HG03378 (cell line): ENCODE results near the gene OTUD4.
"Not testable (repeated sequence)": the region's sequence is repeated elsewhere in the genome, so short reads cannot be mapped to it uniquely, and the experiment has no call there.

Experiments used
- ATAC-seq: cut with Tn5 transposase; IDR thresholded peaks from one replicate; pipeline ENCODE4 v1.9.1; 2021; ENCODE audit warnings: mild to moderate bottlenecking, moderate library complexity; ENCODE audit not compliant: unreplicated experiment

OTUD4 gene

DNA sequence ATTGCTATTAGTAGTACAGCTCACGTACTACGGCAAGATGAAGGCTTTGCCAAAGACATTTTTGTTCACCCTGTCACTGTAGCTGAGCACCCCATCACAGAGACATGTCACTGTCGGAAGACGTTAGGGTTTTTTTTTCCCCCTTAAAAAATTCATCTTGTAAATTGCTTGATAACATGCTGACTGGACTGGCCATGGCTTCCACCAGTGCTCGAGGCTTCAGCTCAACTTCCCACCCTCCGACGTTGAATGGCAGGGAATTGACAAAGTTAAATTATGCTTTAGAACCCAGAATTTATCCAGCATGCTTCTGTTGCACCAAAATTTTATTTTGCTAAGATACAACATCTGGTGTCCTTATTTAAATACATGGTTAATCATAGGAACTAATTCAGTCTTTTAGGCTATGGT lies 707 bp upstream of the OTUD4 start:
- ATAC-seq: no peak

DNA sequence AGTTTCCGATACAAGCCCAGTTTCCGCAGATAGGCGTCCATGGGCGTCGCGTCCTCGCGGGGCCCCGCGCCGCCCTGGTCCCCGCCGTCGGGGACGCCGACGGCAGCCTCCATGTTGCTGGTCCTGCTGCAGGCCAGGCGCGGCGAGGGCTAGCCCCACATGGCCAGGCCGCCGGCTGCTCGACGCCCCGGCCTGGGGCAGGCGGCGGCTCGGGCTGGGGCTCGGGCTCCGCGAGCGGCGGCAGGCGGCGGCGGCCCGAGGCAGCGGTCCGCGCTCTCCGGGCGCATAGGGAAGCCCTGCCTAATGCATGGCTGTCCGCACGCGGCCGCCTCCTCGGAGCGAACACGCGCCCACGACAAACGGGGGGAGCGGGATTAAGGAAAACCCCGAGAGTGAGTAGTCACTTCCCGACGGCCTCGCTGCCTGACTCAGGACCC lies 510 bp downstream of the OTUD4 start:
- not testable (repeated sequence) for ATAC-seq

DNA sequence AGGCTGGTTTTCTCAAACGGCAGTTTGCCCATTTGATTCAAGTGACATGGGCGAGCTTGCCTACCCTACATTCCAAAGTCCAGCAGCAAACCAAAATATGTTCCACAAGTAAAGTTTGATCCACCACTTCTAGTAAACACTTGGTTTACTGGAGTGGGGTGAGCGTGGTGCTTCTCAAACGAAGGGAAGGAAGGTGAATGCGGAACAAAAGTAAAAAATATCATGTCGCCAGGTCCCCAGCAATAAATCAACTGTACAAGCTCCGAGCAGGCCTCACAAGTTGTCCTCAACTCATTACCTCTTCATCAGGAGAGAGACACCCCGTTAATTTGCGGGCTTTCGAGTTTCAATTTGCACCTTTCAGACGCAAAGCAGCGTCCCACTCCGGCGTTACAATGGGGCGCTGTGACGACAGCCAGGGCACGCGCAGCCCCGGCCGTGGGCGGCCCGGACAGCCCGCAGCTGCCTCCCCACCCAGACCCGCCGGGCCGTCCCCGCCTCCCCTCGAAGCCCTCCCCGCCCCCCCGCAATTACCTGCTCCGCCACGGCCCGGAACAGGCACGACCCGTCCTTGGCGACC lies 1.0 kb downstream of the OTUD4 start:
- ATAC-seq: peak; percentile 35

DNA sequence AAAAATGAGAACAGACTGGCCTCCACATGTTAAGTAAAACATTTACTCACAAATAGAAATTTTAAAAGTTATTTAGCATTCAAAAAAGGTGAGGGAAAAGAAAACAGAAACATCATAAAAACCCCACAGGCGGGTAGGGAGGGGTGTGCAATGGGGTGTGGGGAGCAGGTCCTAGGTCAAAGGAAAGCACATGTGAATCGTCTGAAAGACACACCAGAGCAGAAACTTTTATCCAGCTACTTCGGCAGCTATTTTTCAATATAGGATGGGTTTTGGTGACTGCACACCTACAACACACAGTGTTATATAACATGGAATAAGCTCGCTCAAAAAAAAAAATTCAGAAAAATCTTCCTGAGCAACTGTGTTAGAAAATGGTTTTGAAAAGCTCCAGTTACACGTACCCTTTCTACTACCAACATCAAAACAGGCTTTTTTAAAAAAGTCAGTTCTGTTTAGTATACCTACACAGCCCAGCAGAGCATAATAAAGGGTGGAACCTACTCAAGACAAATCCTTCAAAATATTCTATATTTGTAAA lies 1.6 kb downstream of the OTUD4 start:
- ATAC-seq: no peak

DNA sequence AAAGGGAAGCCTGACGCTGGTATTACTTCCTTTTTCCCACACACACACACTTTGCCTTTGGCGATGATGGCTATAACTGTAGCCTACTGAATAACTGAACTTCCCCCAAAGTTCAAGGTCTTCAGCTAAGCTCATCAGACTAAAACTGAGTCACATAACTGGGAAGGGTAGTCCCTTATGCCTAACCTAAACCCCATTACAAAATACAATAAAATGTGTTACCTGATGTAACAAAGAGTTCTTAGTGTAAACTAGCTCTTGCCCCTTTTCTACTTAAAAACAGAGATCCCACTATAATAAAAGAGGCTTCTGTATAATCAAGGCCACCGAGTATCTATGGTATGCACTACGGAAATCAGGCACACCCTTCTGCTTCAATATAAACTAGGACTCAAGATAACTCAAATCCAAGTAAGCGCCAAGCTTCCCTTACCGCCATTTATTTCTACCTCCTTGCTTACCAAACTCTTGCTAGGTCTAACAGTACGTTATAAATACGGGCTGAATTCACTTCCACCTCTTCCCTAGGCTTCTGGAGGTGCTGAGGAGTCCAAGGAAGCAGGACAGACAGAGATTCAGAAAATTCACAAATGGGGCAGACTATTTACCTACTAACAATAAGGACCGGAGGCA lies 2.4 kb downstream of the OTUD4 start:
- ATAC-seq: no peak

DNA sequence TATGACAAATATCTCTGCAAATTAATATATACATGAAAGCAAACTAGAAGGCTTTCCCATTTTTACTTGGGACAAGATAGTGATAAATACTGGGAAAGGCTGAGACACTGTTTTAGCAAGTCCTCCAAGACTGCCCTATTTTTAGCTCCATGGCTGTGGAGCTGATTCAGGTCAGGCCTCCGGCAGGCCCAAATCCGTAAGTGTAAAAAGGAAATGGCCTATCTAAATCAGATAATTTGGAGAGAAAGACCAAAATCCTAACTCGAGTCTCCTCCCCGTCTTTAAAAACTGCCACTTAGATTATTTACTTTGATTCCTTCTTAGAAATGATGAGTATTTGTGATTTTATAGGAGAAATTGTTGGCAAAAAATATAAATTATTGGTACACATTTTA lies 2.9 kb downstream of the OTUD4 start:
- ATAC-seq: no peak

DNA sequence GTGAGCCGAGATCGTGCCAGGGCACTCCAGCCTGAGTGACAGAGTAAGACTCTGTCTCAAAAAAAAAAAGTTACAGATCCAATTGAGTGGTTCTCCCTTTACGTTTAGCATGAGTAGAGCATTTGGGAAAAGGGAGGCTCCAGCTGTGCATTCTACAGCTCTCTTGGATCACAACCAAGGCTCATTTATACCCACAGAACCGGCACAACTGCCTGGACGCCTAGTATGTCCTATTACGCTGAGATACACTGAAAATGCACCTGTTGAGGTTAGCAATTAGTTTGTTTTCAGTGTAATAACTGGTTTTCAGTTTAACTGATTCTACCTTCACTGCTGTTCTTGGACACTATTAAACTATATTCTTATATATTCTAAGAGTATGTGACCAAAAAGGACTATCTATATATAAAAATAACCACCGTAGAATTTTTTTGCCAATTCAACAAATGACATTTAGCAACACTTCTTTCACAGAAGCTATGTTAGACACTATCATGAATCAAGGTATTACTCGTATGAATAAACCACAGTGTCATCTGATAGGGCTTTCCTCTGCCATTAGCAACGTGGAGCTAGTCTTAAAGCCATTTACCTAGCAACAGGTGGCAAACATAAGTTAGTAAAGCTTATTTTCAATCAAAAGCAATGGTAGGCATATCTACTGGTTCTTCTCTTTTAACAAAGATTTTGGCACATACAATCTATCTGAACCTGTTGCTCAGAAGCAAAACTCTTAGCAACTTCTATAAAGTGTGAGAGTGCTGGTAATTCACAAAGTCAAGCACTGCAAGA lies 3.6 kb downstream of the OTUD4 start:
- no peak for ATAC-seq

DNA sequence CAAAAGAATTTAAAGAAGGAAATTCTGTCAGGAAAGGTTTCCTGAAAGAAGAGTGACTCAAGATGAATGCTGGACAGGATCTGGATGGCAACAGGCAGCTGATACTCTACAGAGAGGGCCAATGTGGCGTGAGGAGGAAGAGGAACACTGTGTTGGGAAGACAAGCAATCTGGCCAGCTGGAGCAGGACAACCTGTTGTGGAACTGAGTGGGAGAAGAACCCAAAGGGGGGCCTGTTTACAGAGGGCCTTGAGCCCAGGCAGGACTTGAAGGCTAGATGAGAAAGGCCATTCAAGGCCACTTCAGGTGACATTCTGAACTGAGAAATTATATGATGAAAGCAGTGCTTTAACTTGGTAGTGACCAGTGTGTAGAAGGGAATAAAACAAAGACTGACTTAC lies 8.5 kb downstream of the OTUD4 start:
- ATAC-seq: no peak

DNA sequence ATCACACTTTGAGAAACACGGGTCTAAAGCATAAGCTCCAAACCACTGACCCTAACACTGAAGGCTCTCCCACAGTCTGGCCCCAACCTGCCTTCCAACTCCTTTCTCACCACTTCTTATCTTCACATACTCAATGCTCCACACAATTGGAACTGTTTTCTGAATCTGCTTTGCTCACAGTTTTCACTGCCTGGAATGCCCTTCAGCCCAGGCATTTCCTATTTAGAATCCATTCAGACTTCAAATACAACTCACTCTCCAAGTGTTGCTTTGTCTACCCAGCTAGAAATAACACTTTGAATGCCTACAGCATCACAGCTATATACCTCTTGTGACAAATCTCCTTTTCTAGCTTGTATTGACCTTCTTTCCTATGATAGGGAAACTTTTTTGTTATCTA lies 10.2 kb downstream of the OTUD4 start:
- no peak for ATAC-seq

DNA sequence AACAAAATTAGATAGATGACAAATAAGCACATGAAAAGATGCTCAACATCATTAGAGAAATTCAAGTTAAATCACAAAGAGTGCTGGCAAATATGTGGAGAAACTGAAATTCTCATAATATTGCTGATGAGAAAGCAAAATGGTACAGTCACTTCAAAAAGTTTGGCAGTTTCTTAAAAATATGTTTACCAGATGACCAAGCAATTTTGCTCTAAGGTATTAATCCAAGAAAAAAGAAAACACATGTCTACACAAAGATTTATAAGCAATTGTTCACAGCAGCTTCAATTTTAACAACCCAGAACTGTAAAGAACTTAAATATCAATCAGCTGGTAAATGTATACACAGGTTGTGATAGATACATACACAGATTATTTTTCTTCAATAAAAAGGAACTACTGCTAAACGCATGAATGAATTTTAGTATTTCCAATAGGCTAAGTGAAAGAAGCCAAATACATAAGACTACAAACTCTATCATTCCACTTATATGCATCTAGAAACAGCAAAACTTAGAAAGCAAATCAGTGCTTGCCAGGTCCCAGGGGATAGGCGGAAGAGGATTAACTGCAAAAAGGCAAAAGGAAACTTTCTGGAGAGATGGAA lies 11.7 kb downstream of the OTUD4 start:
- no peak for ATAC-seq

DNA sequence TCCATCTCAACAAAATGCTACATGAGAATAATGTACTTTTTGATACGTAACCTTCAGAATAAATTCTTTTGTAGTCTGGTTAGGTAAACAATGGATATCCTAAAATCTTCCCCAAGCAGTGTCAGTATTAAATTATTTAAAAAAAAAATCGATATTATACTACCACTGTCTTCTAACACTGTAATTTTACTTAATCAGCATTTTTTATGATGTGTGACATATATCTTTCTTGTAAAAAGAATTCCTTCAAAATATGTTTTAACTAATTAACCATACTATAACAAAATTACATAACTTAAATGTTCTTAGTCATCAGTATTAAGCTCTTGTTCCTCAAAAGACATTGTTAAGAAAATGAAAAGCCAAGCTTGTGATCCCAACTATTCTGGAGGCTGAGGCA lies 12.5 kb downstream of the OTUD4 start:
- no peak for ATAC-seq

DNA sequence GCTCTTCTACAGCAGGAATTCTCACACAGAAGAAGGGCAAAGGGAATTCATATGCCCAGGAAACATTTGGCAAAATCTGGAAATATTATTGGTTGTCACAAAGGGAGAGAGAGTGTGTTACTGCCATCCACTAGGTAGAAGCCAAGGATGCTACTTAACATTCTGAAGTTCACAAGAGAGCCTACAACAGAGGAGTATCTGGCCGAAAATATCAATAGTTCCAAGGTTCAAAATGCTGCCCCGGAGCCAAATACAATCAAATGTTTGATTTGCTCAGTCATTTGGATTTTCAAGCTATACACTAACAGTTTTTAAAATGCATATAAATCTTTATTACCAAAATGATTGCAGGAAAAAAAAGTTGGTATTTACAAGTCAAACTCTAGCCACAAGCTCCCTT lies 18.8 kb downstream of the OTUD4 start:
- ATAC-seq: no peak

DNA sequence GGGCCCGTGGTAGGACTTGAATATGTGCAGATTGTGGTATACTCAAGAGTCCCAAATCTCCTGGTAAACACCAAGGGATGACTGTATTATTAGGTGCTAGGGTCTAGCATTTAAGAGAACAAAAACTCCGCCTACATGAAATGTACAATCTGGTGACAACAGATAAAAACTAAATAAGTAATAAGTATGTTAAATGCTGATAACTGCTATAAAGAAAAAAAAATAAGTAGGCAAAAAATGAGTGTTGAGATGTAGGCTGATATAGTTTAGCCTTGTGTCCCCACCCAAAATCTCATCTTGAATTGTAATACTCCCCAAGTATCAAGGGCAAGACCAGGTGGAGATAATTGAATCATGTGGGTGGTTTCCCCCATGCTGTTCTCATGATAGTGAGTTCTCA lies 23.4 kb downstream of the OTUD4 start:
- ATAC-seq: no peak

DNA sequence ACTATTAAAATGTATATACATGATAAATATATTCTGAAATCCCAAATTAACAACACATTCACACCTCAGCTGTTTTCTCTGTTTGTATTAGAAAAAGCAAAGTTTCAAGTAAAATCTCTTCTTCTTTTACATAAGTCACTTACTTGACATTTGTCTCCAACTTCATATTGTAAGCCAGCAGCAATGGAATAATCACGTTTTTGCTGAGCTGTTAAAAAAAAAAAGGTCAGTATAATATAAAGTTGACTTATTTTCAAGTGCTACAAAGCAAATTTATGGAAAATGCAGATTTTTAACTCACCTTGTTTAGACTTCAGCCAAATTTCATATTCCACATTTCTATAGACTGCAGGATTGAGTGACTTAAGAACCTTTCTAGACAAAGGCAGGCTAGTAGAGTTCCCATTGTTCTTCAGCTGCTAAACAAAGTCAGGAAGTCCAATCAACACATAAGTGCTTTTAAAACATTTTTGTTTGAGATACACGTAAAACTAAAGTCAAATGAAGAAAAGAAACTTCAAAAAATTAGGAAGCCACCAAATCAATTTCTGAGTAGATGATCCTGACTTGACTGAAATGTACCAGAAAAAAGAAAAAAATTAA lies 25.0 kb downstream of the OTUD4 start:
- no peak for ATAC-seq

DNA sequence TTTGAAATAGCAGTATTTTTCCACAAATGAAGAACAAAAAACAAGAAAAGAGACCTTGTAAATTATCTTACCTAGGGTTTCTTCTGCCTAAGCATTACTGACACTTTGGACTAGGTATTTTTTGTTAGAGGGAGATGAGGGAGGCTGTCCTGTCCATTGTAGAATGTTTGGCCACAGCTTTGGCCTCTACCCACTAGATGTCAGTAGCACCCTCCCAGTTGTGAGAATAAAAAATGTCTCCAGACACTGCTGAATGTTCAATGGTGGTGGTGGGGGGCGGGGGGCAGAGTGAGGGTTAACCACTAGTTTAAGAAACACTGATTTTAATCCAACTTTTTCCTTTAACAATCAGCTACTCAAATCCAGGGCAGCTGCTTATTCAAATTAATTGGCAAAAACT lies 25.8 kb downstream of the OTUD4 start:
- peak; percentile 74 for ATAC-seq

DNA sequence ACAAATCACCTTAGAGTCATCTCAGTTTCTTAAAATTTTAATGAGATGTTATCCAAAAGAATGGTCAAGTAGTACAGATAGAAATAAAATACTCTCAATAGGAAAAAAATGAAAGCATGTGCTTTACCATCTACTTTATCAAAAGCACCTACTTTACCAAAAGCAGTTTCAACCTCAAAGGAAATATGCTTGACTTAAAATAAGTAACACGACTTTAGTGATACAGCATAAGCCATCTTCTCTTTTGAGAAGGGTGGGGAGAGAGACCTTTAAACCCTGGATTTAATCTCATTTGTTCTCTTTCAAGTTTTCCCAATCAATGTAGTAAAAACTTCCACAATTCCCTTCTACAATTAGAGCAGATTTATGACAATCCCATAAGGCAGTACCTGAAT lies 26.5 kb downstream of the OTUD4 start:
- ATAC-seq: no peak

DNA sequence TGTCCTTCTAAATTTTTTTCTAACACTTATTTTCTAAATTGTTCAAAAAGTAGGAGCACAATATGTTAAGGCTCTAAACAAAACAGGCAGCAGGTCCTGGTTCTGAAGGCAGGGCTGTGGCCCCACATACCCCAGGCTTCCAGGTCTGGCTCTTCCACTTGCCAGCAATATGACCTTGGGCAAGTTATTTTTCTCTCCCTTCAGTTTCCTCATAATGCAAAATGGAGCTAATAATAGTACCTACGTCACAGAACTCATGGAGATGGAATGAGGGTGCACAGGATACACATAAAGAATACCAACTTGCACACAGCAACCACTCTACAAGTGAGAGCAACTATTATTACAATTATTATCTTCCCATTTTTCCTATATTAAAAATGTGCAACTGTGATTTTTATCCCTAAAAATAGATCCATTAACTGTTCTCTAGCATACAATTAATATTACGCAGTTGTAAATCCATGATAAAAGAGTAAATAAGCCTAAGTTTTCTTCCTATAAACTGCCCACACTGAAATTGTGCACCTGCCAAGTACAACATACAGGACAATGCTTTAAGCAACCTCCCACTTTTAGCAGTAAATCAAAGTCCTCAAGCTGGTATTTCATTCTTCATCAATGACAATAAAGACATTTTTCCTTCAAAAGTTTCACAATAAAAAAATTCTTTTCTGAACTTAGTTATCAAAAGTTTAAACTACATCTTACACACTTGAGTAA lies 27.0 kb downstream of the OTUD4 start:
- ATAC-seq: no peak

DNA sequence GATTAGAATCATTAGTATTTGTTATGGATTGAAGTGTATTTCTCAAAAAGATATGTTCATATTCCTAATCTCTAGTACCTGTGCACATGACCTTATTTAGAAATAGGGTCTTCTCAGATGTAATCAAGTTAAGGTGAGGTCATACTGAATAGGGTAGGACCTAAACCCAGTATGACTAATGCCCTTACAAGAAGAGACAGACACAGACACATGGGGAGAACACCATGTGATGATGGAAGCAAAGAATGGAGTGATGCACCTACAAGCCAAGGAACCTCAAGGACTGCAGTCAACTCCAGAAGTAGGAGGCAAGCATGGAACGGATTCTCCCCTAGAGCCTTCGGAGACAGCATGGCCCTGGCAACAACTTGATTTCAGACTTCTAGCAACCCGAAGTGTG lies 31.4 kb downstream of the OTUD4 start:
- ATAC-seq: no peak

DNA sequence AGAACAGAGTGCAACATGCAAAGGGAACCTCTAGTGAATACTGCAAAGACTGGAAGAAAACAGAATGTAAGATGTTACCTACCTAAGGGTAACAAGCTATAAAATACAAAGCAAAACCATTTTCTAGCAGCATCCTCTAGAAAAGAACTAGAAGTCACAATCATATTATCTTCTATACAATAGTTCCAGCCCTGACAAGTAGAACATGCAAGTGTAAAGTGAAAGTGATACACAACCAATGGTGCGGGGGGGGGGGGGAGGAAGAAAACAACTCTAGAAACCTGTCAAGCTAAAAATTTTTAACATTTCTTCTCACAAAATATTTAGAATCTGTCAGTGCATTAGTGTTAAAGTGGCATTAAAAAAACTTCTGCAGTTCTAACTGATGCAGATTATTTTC lies 44.2 kb downstream of the OTUD4 start:
- ATAC-seq: not testable (repeated sequence)

DNA sequence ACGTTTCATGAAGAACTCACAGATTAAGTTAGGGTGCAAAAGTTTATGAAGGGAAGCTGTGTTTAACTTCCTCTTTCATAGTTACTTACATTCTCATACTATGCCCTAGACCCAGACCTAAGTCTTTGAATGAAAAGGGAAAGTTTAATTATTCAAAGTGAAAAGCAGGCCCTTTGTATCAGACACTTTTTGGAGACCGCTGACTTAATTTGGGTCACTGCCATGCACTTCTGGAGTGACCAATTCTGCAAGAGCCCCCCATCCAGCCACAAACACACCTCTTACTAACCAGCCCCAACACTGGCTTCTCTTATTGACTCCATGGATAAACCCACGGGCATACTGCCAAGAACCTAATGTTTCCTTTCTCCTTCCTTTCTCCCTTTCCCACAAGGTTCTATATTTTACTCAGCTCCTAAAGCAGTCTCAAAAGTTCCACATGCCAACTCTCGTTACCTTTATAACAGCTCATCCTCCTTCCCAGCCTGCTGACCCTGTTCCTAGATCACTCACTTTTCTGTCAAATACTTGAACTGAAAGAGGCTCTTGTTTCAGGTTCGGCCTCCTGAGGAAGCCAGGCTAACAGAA lies 47.8 kb downstream of the OTUD4 start:
- peak; percentile 81 for ATAC-seq
